ENCODE results near the gene OVOL3.

DNA sequence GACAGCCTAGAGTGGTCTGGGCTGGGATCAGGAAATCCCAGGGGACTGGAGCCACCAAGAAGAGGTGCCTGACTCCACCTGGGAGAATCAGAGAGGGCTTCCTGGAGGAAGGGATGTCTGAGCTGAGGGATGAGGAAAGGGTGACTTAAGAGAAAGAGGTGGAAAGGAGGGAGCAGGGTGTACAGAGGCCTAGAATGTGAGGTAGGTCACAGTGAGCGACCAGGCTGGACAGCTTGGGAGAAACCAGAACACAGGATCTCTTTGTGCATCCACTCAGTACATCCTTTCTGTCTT, 5.3 kb downstream of the OVOL3 start:
- TF ChIP-seq, protein P1, sequence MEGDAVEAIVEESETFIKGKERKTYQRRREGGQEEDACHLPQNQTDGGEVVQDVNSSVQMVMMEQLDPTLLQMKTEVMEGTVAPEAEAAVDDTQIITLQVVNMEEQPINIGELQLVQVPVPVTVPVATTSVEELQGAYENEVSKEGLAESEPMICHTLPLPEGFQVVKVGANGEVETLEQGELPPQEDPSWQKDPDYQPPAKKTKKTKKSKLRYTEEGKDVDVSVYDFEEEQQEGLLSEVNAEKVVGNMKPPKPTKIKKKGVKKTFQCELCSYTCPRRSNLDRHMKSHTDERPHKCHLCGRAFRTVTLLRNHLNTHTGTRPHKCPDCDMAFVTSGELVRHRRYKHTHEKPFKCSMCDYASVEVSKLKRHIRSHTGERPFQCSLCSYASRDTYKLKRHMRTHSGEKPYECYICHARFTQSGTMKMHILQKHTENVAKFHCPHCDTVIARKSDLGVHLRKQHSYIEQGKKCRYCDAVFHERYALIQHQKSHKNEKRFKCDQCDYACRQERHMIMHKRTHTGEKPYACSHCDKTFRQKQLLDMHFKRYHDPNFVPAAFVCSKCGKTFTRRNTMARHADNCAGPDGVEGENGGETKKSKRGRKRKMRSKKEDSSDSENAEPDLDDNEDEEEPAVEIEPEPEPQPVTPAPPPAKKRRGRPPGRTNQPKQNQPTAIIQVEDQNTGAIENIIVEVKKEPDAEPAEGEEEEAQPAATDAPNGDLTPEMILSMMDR (IDR thresholded peaks at IDR 0.05) = no peak
- TF ChIP-seq POLR2A (IDR thresholded peaks at IDR 0.05) = no peak
